Ectodermal cell (in vitro differentiated cells): ENCODE data around the gene KPNA4.

Experiments used
- H3K27ac ChIP-seq: 2 replicates; pipeline ENCODE4 v1.7.0; 2013; ENCODE audit warnings: mild to moderate bottlenecking, low read depth, low read length; ENCODE audit not compliant: insufficient read depth, poor library complexity, severe bottlenecking
- H3K27me3 ChIP-seq: 2 replicates; pipeline ENCODE4 v1.7.0; 2013; ENCODE audit warnings: mild to moderate bottlenecking, low read length; ENCODE audit not compliant: insufficient read depth, control insufficient read depth, poor library complexity, severe bottlenecking
- H3K36me3 ChIP-seq: one replicate; pipeline ENCODE4 v1.7.0; 2013; ENCODE audit warnings: low read length; ENCODE audit not compliant: control insufficient read depth, insufficient read depth
- H3K4me1 ChIP-seq: one replicate; pipeline ENCODE4 v1.7.0; 2013; ENCODE audit warnings: low read length; ENCODE audit not compliant: control insufficient read depth, insufficient read depth
- H3K4me3 ChIP-seq: 2 replicates; pipeline ENCODE4 v1.7.0; 2013; ENCODE audit warnings: low read depth, low read length, control low read depth; ENCODE audit not compliant: insufficient read depth
- H3K9me3 ChIP-seq: 2 replicates; pipeline ENCODE4 v1.7.0; 2013; ENCODE audit warnings: mild to moderate bottlenecking, low read length, moderate library complexity; ENCODE audit not compliant: control insufficient read depth
- WGBS, 2 experiments: methylation state at CpG; one replicate each; pipeline ENCODE4 v1.1.7; 2013; ENCODE audit warnings: missing lambda C conversion rate in 2 of 2; 5-methylcytosine and 5-hydroxymethylcytosine counted together

Gene KPNA4

GRCh38 chr3:160475153-160475552, 90.2 kb downstream of the KPNA4 start:
- Histone ChIP-seq H3K9me3 (no peaks in the 10 kb centered on the region), H3K27ac (no peak overlapping the region), H3K27me3 (no peaks in the 10 kb centered on the region), H3K4me3 (no peak overlapping the region), H3K36me3 (no peaks in the 10 kb centered on the region), H3K4me1 (no peaks in the 10 kb centered on the region)
- WGBS, 2 experiments: 91 to 92% methylated on average over 2 of the region's 2 CpGs

GRCh38 chr3:160474416-160474838, 90.9 kb downstream of the KPNA4 start:
- Histone ChIP-seq H3K4me3 (no peak overlapping the region), H3K27me3 (no peaks in the 10 kb centered on the region), H3K9me3 (no peaks in the 10 kb centered on the region), H3K36me3 (no peaks in the 10 kb centered on the region), H3K4me1 (no peaks in the 10 kb centered on the region), H3K27ac (no peak overlapping the region)

GRCh38 chr3:160473978-160474377, 91.4 kb downstream of the KPNA4 start:
- no peaks in the 10 kb centered on the region for H3K4me1 ChIP-seq
- H3K27ac ChIP-seq: no peak overlapping the region
- H3K9me3 ChIP-seq: no peaks in the 10 kb centered on the region
- no peaks in the 10 kb centered on the region for H3K36me3 ChIP-seq
- H3K4me3 ChIP-seq: no peak overlapping the region
- 95 to 97% methylated on average over 1 of the region's 1 CpG for WGBS, 2 experiments
- H3K27me3 ChIP-seq: no peaks in the 10 kb centered on the region

GRCh38 chr3:160473221-160473620, 92.2 kb downstream of the KPNA4 start:
- Histone ChIP-seq H3K4me1 (no peaks in the 10 kb centered on the region), H3K27me3 (no peaks in the 10 kb centered on the region), H3K36me3 (no peaks in the 10 kb centered on the region), H3K27ac (no peak overlapping the region), H3K9me3 (no peaks in the 10 kb centered on the region), H3K4me3 (no peak overlapping the region)
- 50 to 52% methylated on average over 1 of the region's 1 CpG for WGBS, 2 experiments

- no peak overlapping the region for H3K4me3 ChIP-seq
- H3K27ac ChIP-seq: no peak overlapping the region
- no peaks in the 10 kb centered on the region for H3K36me3 ChIP-seq
- no peaks in the 10 kb centered on the region for H3K27me3 ChIP-seq
- no peaks in the 10 kb centered on the region for H3K9me3 ChIP-seq
- WGBS, 2 experiments: 60 to 76% methylated on average over 1 to 2 of the region's 2 CpGs
- H3K4me1 ChIP-seq: no peaks in the 10 kb centered on the region
Observed at GRCh38 chr3:160472344-160472743, 93.0 kb downstream of the KPNA4 start.

GRCh38 chr3:160471892-160472291, 93.5 kb downstream of the KPNA4 start:
- Histone ChIP-seq H3K27ac (no peak overlapping the region), H3K4me1 (no peaks in the 10 kb centered on the region), H3K9me3 (no peaks in the 10 kb centered on the region), H3K27me3 (no peaks in the 10 kb centered on the region), H3K36me3 (no peaks in the 10 kb centered on the region), H3K4me3 (no peak overlapping the region)
- WGBS, 2 experiments: 81 to 82% methylated on average over 2 of the region's 2 CpGs

GRCh38 chr3:160470181-160470580, 95.2 kb downstream of the KPNA4 start:
- H3K4me1 ChIP-seq: no peaks in the 10 kb centered on the region
- H3K4me3 ChIP-seq: no peak overlapping the region
- H3K27ac ChIP-seq: no peak overlapping the region
- no peaks in the 10 kb centered on the region for H3K27me3 ChIP-seq
- WGBS, 2 experiments: 90 to 94% methylated on average over 5 of the region's 5 CpGs
- no peaks in the 10 kb centered on the region for H3K36me3 ChIP-seq
- no peaks in the 10 kb centered on the region for H3K9me3 ChIP-seq

GRCh38 chr3:160464971-160465370, 100.4 kb downstream of the KPNA4 start:
- 100% methylated on average over 1 of the region's 1 CpG; no CpG with 5 or more reads in 1 of the 2 experiments for WGBS, 2 experiments
- Histone ChIP-seq H3K36me3 (no peaks in the 10 kb centered on the region), H3K9me3 (no peaks in the 10 kb centered on the region), H3K4me3 (no peak overlapping the region), H3K4me1 (no peaks in the 10 kb centered on the region), H3K27ac (no peak overlapping the region), H3K27me3 (no peaks in the 10 kb centered on the region)

GRCh38 chr3:160464321-160464720, 101.0 kb downstream of the KPNA4 start:
- Histone ChIP-seq H3K9me3 (no peaks in the 10 kb centered on the region), H3K4me1 (no peaks in the 10 kb centered on the region), H3K36me3 (no peaks in the 10 kb centered on the region), H3K27ac (no peak overlapping the region), H3K27me3 (no peaks in the 10 kb centered on the region), H3K4me3 (no peak overlapping the region)
- 88 to 97% methylated on average over 2 of the region's 2 CpGs for WGBS, 2 experiments

GRCh38 chr3:160460033-160460432, 105.3 kb downstream of the KPNA4 start:
- Histone ChIP-seq H3K36me3 (no peaks in the 10 kb centered on the region), H3K27me3 (no peaks in the 10 kb centered on the region), H3K4me1 (no peaks in the 10 kb centered on the region), H3K9me3 (no peaks in the 10 kb centered on the region), H3K27ac (no peak overlapping the region), H3K4me3 (no peak overlapping the region)
- 86 to 92% methylated on average over 3 of the region's 3 CpGs for WGBS, 2 experiments

- no peak overlapping the region for H3K27ac ChIP-seq
- H3K36me3 ChIP-seq: no peaks in the 10 kb centered on the region
- no peak overlapping the region for H3K4me3 ChIP-seq
- no peaks in the 10 kb centered on the region for H3K27me3 ChIP-seq
- H3K9me3 ChIP-seq: no peaks in the 10 kb centered on the region
- H3K4me1 ChIP-seq: no peaks in the 10 kb centered on the region
- WGBS, 2 experiments: 95% methylated on average over 9 of the region's 9 CpGs
Observed at GRCh38 chr3:160459450-160459970, 105.9 kb downstream of the KPNA4 start.
